ENCODE data around the gene CCR6.

The CCR6 gene

GRCh38 chr6:167108278-167108677, 14.6 kb upstream of the CCR6 start:
- Mint-ChIP-seq H3K36me3 (ENCODE audit: low read depth) (no peaks in the 10 kb centered on the region), H3K27ac (no peak overlapping the region), H3K4me1 (peaks cover 15% of the 10 kb centered on the region), H3K4me3 (no peak overlapping the region), H3K27me3 (ENCODE audit: low read depth) (peaks cover 3% of the 10 kb centered on the region), H3K9me3 (no peaks in the 10 kb centered on the region)
- no peak for TF ChIP-seq CTCF (IDR thresholded peaks at IDR 0.05; ENCODE audit: unreplicated experiment in 3 of 3)

- Mint-ChIP-seq H3K36me3 (ENCODE audit: low read depth) (no peaks in the 10 kb centered on the region), H3K9me3 (no peaks in the 10 kb centered on the region), H3K4me3 (no peak overlapping the region), H3K27me3 (ENCODE audit: low read depth) (peaks cover 3% of the 10 kb centered on the region), H3K4me1 (peaks cover 21% of the 10 kb centered on the region), H3K27ac (no peak overlapping the region)
- no peak for TF ChIP-seq CTCF (IDR thresholded peaks at IDR 0.05; ENCODE audit: unreplicated experiment in 3 of 3)
These were observed 13.2 kb upstream of the CCR6 start for GRCh38 chr6:167109651-167110050.

- Mint-ChIP-seq H3K9me3 (no peaks in the 10 kb centered on the region), H3K4me1 (peaks cover 39% of the 10 kb centered on the region), H3K4me3 (no peak overlapping the region), H3K27me3 (ENCODE audit: low read depth) (peaks cover 7% of the 10 kb centered on the region), H3K36me3 (ENCODE audit: low read depth) (no peaks in the 10 kb centered on the region), H3K27ac (no peak overlapping the region)
- TF ChIP-seq CTCF (IDR thresholded peaks at IDR 0.05; ENCODE audit: unreplicated experiment in 3 of 3): no peak
These were observed 11.3 kb upstream of the CCR6 start for GRCh38 chr6:167111597-167111996.

- Mint-ChIP-seq H3K27me3 (ENCODE audit: low read depth) (peaks cover 7% of the 10 kb centered on the region), H3K27ac (no peak overlapping the region), H3K36me3 (ENCODE audit: low read depth) (no peaks in the 10 kb centered on the region), H3K9me3 (no peaks in the 10 kb centered on the region), H3K4me1 (peaks cover 39% of the 10 kb centered on the region), H3K4me3 (no peak overlapping the region)
- TF ChIP-seq CTCF (IDR thresholded peaks at IDR 0.05; ENCODE audit: unreplicated experiment in 3 of 3): no peak
These were observed 10.5 kb upstream of the CCR6 start for GRCh38 chr6:167112421-167112820.

GRCh38 chr6:167113047-167113754, 9.7 kb upstream of the CCR6 start:
- Mint-ChIP-seq H3K4me3 (no peak overlapping the region), H3K27me3 (ENCODE audit: low read depth) (peaks cover 7% of the 10 kb centered on the region), H3K4me1 (peaks cover 37% of the 10 kb centered on the region), H3K36me3 (ENCODE audit: low read depth) (no peaks in the 10 kb centered on the region), H3K27ac (peak overlapping the region in 1 of 3 experiments; percentile 6), H3K9me3 (no peaks in the 10 kb centered on the region)
- TF ChIP-seq CTCF (IDR thresholded peaks at IDR 0.05; ENCODE audit: unreplicated experiment in 3 of 3): no peak
